SU-DHL-6 (cell line): ENCODE measurements around the gene KIAA0586.

ENCODE experiments used
- H2AFZ ChIP-seq: fragments of 200-600 bp; sonication (generic); 2 replicates; pipeline ENCODE4 v1.6.1; 2014; ENCODE audit warnings: low read depth, mild to moderate bottlenecking, moderate library complexity, mixed read lengths, antibody characterized with exemption, low read length; ENCODE audit not compliant: severe bottlenecking
- H3F3A ChIP-seq: fragments of 200-600 bp; shearing (Covaris generic); 2 replicates; pipeline ENCODE4 v1.6.0; 2016; ENCODE audit warnings: antibody characterized with exemption, mild to moderate bottlenecking; ENCODE audit not compliant: insufficient read depth
- H3K27ac ChIP-seq: fragments of 200-600 bp; sonication (generic); 2 replicates; pipeline ENCODE4 v1.5.1; 2016; ENCODE audit warnings: low read depth, mild to moderate bottlenecking, low read length, moderate library complexity, mixed read lengths
- H3K27me3 ChIP-seq: fragments of 200-600 bp; sonication (generic), shearing (Covaris generic); 2 replicates; pipeline ENCODE4 v1.6.0; 2014; ENCODE audit warnings: mild to moderate bottlenecking, low read length
- H3K36me3 ChIP-seq: fragments of 200-600 bp; sonication (generic); 2 replicates; pipeline ENCODE4 v1.6.1; 2014; ENCODE audit warnings: mild to moderate bottlenecking, low read length, mixed read lengths
- H3K4me2 ChIP-seq: fragments of 300-600, 200-600 bp; shearing (Covaris generic), sonication (generic); 2 replicates; pipeline ENCODE4 v1.6.0; 2014; ENCODE audit warnings: low read length, low read depth, mild to moderate bottlenecking; ENCODE audit not compliant: poor library complexity, severe bottlenecking
- H3K4me3 ChIP-seq: fragments of 200-600 bp; sonication (generic); 2 replicates; pipeline ENCODE4 v1.5.1; 2014; ENCODE audit warnings: antibody characterized with exemption, low read length, mild to moderate bottlenecking, mixed read lengths; ENCODE audit not compliant: insufficient read depth, poor library complexity, severe bottlenecking
- H3K79me2 ChIP-seq: fragments of 200-600 bp; sonication (generic); 2 replicates; pipeline ENCODE4 v1.6.1; 2014; ENCODE audit warnings: mild to moderate bottlenecking, low read length, moderate library complexity; ENCODE audit not compliant: insufficient read depth
- H3K9ac ChIP-seq: fragments of 200-600 bp; sonication (generic); 2 replicates; pipeline ENCODE4 v1.7.0; 2014; ENCODE audit warnings: mild to moderate bottlenecking, low read length
- H3K9me2 ChIP-seq: fragments of 200-600 bp; sonication (generic); replicated peaks from 2 replicates; pipeline ENCODE4 v1.6.1; 2014; ENCODE audit warnings: low read length; ENCODE audit not compliant: insufficient read depth
- H3K9me3 ChIP-seq: fragments of 200-600 bp; sonication (generic); 2 replicates; pipeline ENCODE4 v1.6.1; 2014; ENCODE audit warnings: low read length, mixed read lengths; ENCODE audit not compliant: insufficient read depth
- H4K20me1 ChIP-seq: fragments of 200-600 bp; sonication (generic); 2 replicates; pipeline ENCODE4 v1.6.1; 2014; ENCODE audit warnings: low read depth, mild to moderate bottlenecking, antibody characterized with exemption, low read length, moderate library complexity, mixed read lengths
- CTCF ChIP-seq: fragments of 200-600 bp; sonication (generic); IDR thresholded peaks from one replicate; pipeline ENCODE4 v1.5.1; 2017; ENCODE audit warnings: antibody characterized with exemption, mild to moderate bottlenecking, low read length, moderate library complexity; ENCODE audit not compliant: insufficient read depth, poor library complexity, severe bottlenecking
- EZH2phosphoT487 ChIP-seq: fragments of 200-600 bp; sonication (generic), shearing (Covaris generic); conservative IDR thresholded peaks from 2 replicates; pipeline ENCODE4 v1.6.1; 2018; ENCODE audit warnings: mild to moderate bottlenecking, antibody characterized with exemption, low read length, moderate library complexity, mixed read lengths

KIAA0586 gene

GRCh38 chr14:58460772-58461171, 33.3 kb downstream of the KIAA0586 start:
- Histone ChIP-seq H3K4me3 (no peak overlapping the region), H2AFZ (no peak overlapping the region), H3F3A (no peaks in the 10 kb centered on the region), H3K4me2 (no peak overlapping the region), H3K27me3 (no peaks in the 10 kb centered on the region), H3K36me3 (peaks cover 21% of the 10 kb centered on the region; the same call in 1 of the 2 replicates), H4K20me1 (no peaks in the 10 kb centered on the region), H3K9me3 (no peaks in the 10 kb centered on the region), H3K9ac (no peak overlapping the region), H3K9me2 (no peaks in the 10 kb centered on the region), H3K27ac (no peak overlapping the region), H3K79me2 (no peaks in the 10 kb centered on the region)
- TF ChIP-seq EZH2phosphoT487: no peak
- TF ChIP-seq CTCF: no peak

GRCh38 chr14:58463147-58463546, 35.6 kb downstream of the KIAA0586 start:
- no peaks in the 10 kb centered on the region for H3F3A ChIP-seq
- H3K9me2 ChIP-seq: no peaks in the 10 kb centered on the region
- peaks cover 24% of the 10 kb centered on the region; the same call in 1 of the 2 replicates for H3K36me3 ChIP-seq
- H3K9ac ChIP-seq: no peak overlapping the region
- no peaks in the 10 kb centered on the region for H3K9me3 ChIP-seq
- no peaks in the 10 kb centered on the region for H3K79me2 ChIP-seq
- H3K27ac ChIP-seq: no peak overlapping the region
- no peaks in the 10 kb centered on the region for H3K27me3 ChIP-seq
- H3K4me2 ChIP-seq: no peak overlapping the region
- no peak overlapping the region for H2AFZ ChIP-seq
- TF ChIP-seq EZH2phosphoT487 (no peak), CTCF (no peak)
- H4K20me1 ChIP-seq: no peaks in the 10 kb centered on the region
- H3K4me3 ChIP-seq: no peak overlapping the region

- H3K9me3 ChIP-seq: no peaks in the 10 kb centered on the region
- peaks cover 22% of the 10 kb centered on the region; the same call in 1 of the 2 replicates for H3K36me3 ChIP-seq
- no peak overlapping the region for H3K27ac ChIP-seq
- H3K4me2 ChIP-seq: no peak overlapping the region
- TF ChIP-seq CTCF (no peak), EZH2phosphoT487 (no peak)
- no peaks in the 10 kb centered on the region for H3K9me2 ChIP-seq
- H3K4me3 ChIP-seq: no peak overlapping the region
- H4K20me1 ChIP-seq: no peaks in the 10 kb centered on the region
- H3F3A ChIP-seq: no peaks in the 10 kb centered on the region; the same call in 1 of the 2 replicates
- no peak overlapping the region for H2AFZ ChIP-seq
- no peaks in the 10 kb centered on the region for H3K79me2 ChIP-seq
- no peaks in the 10 kb centered on the region for H3K27me3 ChIP-seq
- no peak overlapping the region for H3K9ac ChIP-seq
These were observed 37.1 kb downstream of the KIAA0586 start for GRCh38 chr14:58464652-58465051.

- no peak for TF ChIP-seq EZH2phosphoT487
- TF ChIP-seq CTCF: no peak
- H3K4me3 ChIP-seq: no peak overlapping the region
- H3K9me2 ChIP-seq: no peaks in the 10 kb centered on the region
- no peaks in the 10 kb centered on the region for H3K79me2 ChIP-seq
- no peak overlapping the region for H2AFZ ChIP-seq
- H3K36me3 ChIP-seq: peaks cover 16% of the 10 kb centered on the region; the same call in 1 of the 2 replicates
- no peaks in the 10 kb centered on the region for H3K27me3 ChIP-seq
- no peak overlapping the region for H3K9ac ChIP-seq
- no peak overlapping the region for H3K4me2 ChIP-seq
- H3F3A ChIP-seq: no peaks in the 10 kb centered on the region; the same call in 1 of the 2 replicates
- no peaks in the 10 kb centered on the region for H3K9me3 ChIP-seq
- H3K27ac ChIP-seq: no peak overlapping the region
- no peaks in the 10 kb centered on the region for H4K20me1 ChIP-seq
These were observed 37.9 kb downstream of the KIAA0586 start for GRCh38 chr14:58465421-58465820.
